Stimulated activated CD8-positive, alpha-beta memory T cell treated with anti-CD3 and anti-CD28 coated beads, Interleukin-4, amount 100 ng/mL, for 1 hour (primary cell): ENCODE results near the gene SORT1.
"Not testable (repeated sequence)": the region's sequence is repeated elsewhere in the genome, so short reads cannot be mapped to it uniquely, and the experiment has no call there.

ENCODE experiments used
- DNase-seq, 2 donors: peaks; one replicate each; pipeline ENCODE4 v3.0.0-alpha.2; 2020; ENCODE audit warnings: low read depth in 2 of 2, low spot score in 1 of 2

Gene SORT1

GRCh38 chr1:109397581-109398342 lies at the start of gene SORT1:
Gene SORT1, minus strand, starts transcription at chr1:109397918. Its CDS starts 26 bp downstream, at chr1:109397892.
- DNase-seq, result peak; percentile 13 to 28

GRCh38 chr1:109445949-109446695 lies 48.4 kb upstream of the SORT1 start:
- not testable (repeated sequence) for DNase-seq

DNA sequence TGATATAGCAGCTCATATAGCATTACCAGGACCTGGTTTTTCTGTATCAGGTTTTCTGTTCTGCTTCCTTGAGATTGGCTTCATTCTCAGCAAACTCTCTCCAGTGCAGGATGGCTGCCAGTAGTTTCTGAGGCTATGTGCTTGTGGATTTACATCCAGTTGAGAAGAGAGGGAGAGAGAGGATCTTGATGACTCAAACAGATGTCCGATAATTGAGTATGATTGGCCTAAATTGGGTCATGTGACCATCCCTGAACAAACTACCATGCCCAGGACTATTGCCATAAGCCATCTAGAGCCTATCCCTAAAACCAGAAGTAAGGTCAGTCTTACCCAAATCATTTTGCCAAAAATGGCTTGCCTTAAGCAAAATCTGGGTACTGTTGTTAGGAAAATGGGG lies 46.6 kb upstream of the SORT1 start:
- no peak for DNase-seq

- DNase-seq, result no peak
Observed at GRCh38 chr1:109443476-109443875, 45.8 kb upstream of the SORT1 start.

DNA sequence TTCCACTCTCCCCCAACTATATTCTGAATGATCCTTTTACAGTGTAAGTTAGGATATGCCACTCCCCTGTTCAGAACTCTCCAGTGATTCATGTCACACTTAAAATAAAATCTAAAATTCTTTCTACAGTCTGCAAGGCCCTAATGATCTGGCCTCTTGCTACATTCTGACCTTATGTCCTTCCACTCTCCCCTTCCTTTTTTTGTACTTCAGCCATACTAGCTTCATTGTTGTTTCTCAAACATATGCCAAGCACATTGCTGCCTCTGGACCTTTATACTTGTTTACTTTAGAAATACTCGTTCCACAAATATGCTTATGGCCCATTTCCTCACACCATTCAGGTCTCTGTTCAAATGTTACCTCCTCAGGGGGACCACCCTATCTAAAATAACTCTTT lies 43.4 kb upstream of the SORT1 start:
- no peak for DNase-seq

GRCh38 chr1:109438798-109439297 lies 41.1 kb upstream of the SORT1 start:
- no peak for DNase-seq

GRCh38 chr1:109434484-109434883 lies 36.8 kb upstream of the SORT1 start:
- no peak for DNase-seq

DNA sequence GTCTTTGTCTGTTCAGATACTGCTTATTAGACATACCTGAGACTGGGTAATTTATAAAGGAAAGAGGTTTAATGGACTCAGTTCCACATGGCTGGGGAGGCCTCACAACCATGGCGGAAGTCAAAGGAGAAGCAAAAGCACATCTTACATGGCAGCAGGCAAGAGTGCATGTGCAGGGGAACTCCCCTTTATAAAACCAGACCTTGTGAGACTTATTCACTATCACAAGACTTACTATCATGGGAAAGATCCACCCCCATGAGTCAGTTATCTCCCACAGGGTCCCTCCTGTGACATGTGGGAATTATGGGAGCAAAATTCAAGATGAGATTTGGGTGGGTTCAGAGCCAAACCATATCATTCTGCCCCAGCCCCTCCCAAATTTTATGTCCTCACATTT lies 35.6 kb upstream of the SORT1 start:
- DNase-seq, result no peak

- no peak for DNase-seq
Observed at GRCh38 chr1:109432336-109432735, 34.6 kb upstream of the SORT1 start.

DNA sequence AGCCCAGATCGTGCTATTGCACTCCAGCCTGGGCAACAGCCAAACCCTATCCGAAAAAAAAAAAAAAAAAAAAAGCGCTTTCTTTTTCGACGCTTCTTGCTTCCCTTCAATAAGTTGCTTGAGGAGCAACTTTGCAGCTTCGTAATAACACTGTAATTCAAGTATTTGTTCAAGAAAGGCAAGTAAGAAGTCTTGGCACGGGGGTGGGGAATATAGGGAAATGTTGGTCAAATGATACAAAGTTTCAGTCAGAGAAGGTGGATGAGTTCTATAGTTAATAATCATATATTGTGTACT lies 29.4 kb upstream of the SORT1 start:
- DNase-seq, result no peak

- peak; percentile 84 to 87 for DNase-seq
Observed at GRCh38 chr1:109426281-109427170, 28.8 kb upstream of the SORT1 start, which contains the start of gene PSMA5. Gene PSMA5, minus strand, starts transcription at chr1:109426448. Its CDS starts 118 bp downstream, at chr1:109426330.

DNA sequence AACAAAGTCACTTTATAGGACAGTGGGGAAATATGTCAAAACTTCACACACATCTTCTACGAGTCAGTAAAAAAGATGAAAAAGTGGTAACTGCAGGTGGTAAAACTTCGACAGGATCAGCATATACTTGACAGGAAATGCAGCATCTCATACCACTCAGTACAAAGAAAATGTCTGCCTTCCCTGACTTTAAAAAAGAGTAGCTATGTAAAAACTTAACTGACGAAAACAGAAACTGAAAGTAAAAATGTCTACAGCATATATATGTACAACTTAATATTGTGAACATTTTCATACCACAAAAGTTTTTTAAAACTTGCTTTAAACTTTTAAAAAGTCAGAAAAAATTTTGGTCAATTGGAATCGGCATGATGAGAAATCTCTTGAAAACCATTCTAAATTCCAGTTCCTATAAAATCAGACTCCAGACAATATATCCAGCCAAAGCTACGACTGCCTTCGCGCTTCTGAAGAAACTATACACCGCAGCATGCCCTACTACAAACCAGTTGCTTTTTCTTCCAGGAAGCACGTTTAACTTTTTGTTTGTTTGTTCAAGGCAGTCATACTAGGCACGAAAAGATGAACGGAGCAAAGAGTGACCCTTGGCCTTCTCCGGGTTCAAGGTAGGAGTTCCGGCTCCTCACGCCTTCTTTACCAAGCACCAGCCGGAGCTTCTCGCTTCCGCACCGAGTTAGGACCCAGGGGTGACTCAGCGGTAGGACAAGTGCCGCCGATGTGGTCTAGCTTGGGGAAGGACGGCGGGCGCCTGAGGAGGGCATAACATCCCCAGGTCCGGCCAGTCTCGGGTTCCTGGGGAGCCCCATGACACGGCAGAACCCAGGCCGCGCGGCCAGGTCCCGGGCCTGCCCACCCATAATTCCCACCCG lies 27.9 kb upstream of the SORT1 start:
- DNase-seq, result peak; percentile 26 to 36

GRCh38 chr1:109423498-109423897 lies 25.8 kb upstream of the SORT1 start:
- no peak for DNase-seq

DNA sequence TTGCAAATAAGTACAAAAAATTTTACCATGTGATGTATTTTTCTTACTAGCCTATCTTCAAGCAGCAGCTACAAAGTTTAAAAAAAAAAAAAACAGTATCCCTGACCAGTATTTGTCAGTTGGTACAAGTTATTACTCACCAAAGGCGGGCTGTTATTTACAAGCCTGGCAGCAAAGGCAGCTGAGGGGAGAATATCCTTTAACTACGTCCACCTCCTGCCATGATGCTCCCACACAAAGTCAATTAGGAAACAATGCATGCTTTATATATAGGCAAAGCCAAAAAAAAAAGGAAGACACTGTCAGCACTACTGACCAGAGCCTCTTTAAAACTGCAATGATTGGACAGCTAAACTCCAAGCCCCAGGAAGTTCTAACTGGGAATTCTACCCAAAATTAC lies 14.8 kb upstream of the SORT1 start:
- DNase-seq, result no peak

- no peak for DNase-seq
Observed at GRCh38 chr1:109404838-109405237, 7.1 kb upstream of the SORT1 start.

- no peak for DNase-seq
Observed at GRCh38 chr1:109402025-109402424, 4.3 kb upstream of the SORT1 start.

GRCh38 chr1:109400035-109400655 lies 2.4 kb upstream of the SORT1 start:
- DNase-seq, result no peak

DNA sequence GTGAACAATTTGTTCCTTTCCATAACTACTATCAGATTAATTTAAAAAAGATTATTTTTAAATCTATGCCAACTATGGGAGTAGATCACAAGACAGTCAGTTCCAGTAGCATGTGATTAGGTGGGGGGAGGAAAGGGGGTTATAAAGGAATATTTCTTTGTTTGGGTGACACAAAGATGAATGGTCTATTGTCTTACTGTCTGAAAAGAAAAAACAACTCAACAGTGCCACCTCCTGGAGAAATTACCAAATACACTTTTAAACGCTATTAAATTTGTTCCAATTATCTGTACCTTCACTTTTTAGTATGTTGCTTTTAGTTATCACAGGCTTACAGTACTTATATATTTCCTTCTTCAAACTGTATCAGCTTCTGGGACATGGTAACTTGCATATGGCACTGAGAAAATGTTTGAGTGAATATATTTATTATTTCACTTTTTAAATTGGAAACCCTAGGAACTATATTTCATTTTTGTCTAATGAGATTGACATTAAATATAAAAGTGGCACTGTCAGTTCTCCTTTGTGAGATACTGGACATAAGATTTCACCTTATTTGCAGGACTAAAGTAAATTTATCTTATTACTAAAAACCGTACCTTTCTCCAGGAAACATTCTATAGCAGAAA lies 1.7 kb upstream of the SORT1 start:
- DNase-seq, result no peak
